GM10248 (cell line): ENCODE measurements around the gene EXOSC1.

Experiments
- CTCF ChIA-PET: fragments of 300-600 bp; sonication (Branson Sonifier 250); formaldehyde crosslinking; extraction: SDS; loops from one replicate; lab custom pipeline; 2021; ENCODE audit warnings: antibody characterized with exemption; lab: Yijun Ruan, JAX
- POLR2A ChIA-PET: fragments of 350-650 bp; sonication (Branson Sonifier 250); formaldehyde crosslinking; extraction: SDS; loops from one replicate; lab custom pipeline; 2020; ENCODE audit warnings: antibody characterized with exemption; lab: Yijun Ruan, JAX
- DNase-seq: peaks from one replicate; pipeline ENCODE4 v3.0.0; 2012; ENCODE audit errors: extremely low spot score
- TF ChIP-seq, protein P1 (sequence below): IDR thresholded peaks from 2 replicates; pipeline ENCODE4 v1.5.1; 2012; ENCODE audit warnings: mild to moderate bottlenecking, low read depth; ENCODE audit errors: extremely low read depth, missing control alignments, control extremely low read depth

Gene EXOSC1

DNA sequence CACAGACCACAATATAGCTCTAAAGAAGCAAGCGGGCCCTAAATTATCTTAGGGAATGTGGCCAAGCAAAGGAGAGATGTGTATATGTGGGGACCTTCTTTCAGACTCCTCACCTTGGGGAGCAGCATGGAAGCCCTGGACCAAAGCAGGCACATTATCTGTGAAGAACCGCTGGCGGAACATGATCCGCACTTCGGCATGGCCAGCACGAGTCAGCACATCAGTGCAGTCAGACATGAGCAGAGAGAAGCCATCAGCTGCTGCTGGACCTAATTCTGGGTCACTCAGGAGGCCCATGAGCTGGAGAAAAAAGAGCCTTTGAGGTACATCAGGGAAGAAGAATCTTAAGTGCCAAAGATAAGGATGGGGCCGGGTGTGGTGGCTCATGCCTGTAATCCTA is 14.1 kb upstream of the EXOSC1 start:
- ChIA-PET POLR2A (no interaction called here), CTCF (interaction anchor here (1.0 to 8.7 kb wide), 3 partner anchors 14 to 93 kb away, joined by 3 to 44 read pairs (median 3); no protein-coding TSS in a partner anchor)
- no peak for DNase-seq
- TF ChIP-seq, protein P1, sequence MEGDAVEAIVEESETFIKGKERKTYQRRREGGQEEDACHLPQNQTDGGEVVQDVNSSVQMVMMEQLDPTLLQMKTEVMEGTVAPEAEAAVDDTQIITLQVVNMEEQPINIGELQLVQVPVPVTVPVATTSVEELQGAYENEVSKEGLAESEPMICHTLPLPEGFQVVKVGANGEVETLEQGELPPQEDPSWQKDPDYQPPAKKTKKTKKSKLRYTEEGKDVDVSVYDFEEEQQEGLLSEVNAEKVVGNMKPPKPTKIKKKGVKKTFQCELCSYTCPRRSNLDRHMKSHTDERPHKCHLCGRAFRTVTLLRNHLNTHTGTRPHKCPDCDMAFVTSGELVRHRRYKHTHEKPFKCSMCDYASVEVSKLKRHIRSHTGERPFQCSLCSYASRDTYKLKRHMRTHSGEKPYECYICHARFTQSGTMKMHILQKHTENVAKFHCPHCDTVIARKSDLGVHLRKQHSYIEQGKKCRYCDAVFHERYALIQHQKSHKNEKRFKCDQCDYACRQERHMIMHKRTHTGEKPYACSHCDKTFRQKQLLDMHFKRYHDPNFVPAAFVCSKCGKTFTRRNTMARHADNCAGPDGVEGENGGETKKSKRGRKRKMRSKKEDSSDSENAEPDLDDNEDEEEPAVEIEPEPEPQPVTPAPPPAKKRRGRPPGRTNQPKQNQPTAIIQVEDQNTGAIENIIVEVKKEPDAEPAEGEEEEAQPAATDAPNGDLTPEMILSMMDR: no peak

DNA sequence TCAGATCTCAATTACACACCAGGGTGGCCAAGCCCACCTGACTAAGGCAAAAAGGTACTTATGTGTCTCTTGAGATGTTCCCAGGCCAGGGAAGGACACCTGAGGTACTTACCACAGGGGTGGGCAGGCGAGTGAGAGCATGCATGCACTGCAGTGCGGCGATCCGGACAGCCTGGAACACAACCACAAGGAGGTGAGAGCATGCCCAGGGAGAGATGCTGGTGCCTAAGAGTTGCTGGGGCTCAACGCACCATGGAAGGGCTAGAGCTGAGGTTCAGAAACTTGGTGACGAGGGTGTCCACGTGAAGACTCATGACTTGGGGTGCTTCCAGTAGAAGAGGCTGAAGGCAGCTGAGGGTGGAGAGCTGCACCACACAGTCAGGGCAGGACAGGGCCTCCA is 13.3 kb upstream of the EXOSC1 start:
- ChIA-PET POLR2A (no interaction called here), CTCF (interaction anchor here (1.0 to 8.7 kb wide), 3 partner anchors 15 to 94 kb away, joined by 3 to 44 read pairs (median 3); no protein-coding TSS in a partner anchor)
- DNase-seq: no peak
- TF ChIP-seq, protein P1: no peak

DNA sequence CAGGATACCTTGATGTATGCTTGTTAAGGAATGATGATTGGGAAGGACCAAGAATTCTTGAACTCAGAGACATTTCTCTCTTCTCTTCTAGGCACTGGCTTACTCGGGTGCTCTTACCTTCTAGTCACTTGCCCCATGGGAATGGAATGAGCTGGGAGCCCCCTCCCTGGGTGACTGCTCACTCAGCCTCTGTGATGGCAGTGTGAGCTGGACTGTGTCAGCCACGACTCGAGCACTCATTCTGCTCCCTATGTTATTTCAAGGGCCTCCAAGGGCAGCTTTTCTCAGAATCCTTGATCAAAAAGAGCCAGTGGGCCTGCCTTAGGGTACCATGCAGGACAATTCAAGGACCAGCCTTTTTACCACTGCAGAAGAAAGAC is 10.9 kb upstream of the EXOSC1 start:
- POLR2A ChIA-PET: no interaction called here
- CTCF ChIA-PET: interaction anchor here (0.5 to 1.3 kb wide), 4 partner anchors 8 to 126 kb away, joined by 3 to 5 read pairs (median 4); no protein-coding TSS in a partner anchor
- TF ChIP-seq, protein P1: no peak
- DNase-seq: no peak

DNA sequence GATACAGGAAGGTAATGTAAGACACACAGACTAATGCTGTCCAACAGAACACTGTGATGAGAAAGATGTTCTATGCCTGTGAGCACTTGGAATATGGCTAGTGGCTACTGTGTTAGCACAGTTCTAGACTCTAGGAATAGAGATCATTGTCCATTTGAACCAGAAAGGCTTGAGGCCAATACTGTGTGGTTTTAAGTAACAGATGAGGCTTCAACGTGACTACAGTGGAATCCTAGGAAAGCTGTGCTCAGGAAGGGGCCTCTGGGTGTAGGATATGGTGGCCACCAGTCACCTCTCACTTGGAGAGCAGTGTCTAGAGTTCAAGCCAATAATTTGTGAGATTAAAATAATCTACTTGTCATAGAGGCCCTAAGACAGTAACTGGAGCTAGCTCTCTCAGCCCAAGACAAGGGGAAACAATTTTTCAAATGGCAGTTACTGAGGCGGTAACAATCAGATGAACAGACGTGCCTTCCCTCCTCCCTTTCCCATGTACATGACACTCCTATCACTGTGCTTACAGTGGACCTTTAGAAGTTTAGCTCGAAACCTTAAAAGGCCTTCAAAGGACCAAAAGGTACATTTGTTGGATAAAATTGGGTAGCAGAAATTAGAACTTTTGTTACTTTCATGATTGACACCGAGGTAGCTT is 10.4 kb upstream of the EXOSC1 start:
- ChIA-PET CTCF (interaction anchor here (0.5 to 1.3 kb wide), 5 partner anchors 9 to 125 kb away, joined by 3 to 5 read pairs (median 4); no protein-coding TSS in a partner anchor), POLR2A (interaction anchor here (0.6 kb wide), 1 partner anchor 10 kb away, joined by 3 read pairs; no protein-coding TSS in a partner anchor)
- TF ChIP-seq, protein P1: no peak
- no peak for DNase-seq

DNA sequence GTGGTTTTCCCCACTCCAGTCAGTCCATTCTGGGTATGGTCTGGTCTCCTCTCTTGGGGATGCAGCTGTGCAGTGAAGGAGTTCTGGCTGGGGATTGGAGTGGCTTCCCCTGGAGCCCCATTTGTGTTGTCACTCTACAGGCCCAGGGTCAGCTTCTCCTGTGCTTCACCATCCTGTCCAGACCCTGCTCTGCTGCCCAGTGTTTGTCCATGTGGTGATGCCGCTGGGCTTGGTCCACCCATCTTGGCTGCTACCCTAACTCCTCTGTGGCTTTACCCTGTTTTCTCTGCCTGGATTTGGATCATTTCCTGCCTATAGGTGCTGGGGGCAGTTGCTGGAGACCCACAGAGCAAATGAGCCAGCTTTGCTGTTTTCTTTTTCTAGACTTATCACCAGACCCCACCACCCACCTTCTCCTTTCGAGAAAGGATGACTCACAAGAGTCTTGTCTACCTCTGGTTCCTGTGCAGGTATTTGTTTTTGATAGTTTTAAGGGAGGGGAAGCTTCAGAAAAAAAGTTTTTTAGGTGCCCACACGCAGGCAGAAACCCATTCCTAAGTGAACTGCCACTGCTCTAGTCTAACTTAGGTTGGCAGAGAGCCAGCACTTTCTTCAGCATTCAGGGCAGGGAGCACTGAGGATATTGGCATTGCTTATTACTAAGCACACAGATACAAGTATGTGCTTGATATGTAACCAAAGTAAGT is 8.7 kb upstream of the EXOSC1 start:
- TF ChIP-seq, protein P1: no peak
- POLR2A ChIA-PET: no interaction called here
- DNase-seq: no peak
- CTCF ChIA-PET: interaction anchor here (3.5 kb wide), 1 partner anchor 11 kb away, joined by 19 read pairs; no protein-coding TSS in a partner anchor

DNA sequence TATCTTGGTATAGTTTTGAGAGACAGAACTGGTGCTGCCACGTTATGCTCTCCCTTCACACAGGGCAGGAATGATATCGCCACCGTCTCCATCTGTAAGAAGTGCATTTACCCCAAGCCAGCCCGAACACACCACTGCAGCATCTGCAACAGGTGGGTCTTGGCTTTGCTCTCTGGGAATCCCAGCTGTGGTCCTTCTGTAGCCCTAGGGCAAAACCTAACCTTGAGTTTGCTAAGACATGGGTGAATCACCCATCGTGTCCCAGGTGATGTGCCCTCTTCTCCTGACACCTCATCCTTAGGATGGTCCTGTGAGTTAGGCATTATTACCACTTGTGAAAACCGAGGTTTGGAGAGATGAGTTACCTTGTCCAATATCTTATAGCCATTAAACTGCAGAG is 6.5 kb upstream of the EXOSC1 start:
- ChIA-PET POLR2A (no interaction called here), CTCF (interaction anchor here (1.0 to 3.5 kb wide), 5 partner anchors 10 to 44 kb away, joined by 3 to 19 read pairs (median 5); no protein-coding TSS in a partner anchor)
- DNase-seq: no peak
- TF ChIP-seq, protein P1: no peak
